ENCODE measurements around the gene SKOR2. TPM values are rescaled to one million over a fixed set of nuclear protein-coding genes. Genes with fewer than 3 reads are reported as not detected.

Gene SKOR2
- total and polyA plus RNA-seq, 2 of the 13 experiments (the other 11 are each of a cell fraction or from before 2014, with no cell fraction given), result not detected

DNA sequence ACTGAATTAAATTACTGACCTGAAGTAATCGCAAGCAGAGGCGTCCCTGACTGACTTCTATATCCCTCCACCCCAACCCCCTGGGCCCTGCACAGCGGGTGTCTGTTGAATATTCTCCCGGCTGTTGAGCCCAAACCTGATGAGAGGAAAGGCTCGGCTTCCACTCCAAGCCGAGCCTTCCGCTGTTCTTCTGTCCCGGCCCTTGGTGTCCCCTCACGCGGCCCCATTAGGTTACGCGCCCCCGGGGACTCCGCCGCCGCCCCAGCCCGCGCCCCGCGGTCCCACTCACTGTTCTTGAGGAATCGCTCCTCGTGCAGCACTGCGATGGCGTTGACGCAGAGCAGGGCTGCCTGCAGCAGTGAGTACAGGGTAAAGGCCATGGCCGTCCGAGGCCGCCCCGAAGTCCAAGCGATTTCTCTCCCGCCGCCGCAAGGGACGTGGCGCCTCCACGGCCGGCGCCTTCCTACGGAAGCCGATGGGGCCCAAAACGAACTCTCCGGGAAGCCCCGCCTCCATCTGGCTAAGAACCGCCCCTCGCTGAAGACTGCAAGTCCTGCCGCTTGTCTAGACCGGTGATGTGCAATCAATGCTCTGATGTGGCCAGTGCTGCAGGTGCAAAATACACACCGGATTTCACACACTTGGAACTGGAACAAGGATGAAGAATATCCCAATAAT lies 75.4 kb downstream of the SKOR2 start, which contains the start of gene IER3IP1:
Gene IER3IP1 (minus strand): TSS at position 467 of the 678 bp plus-strand sequence. CDS start 87 bp downstream, at position 380.
- Histone ChIP-seq H3K36me3 (replicated peaks in 1 of 2; ENCODE audit: control insufficient read depth in 1 of 2, insufficient read depth in 2 of 2, low read length in 2 of 2) (peaks cover 1 to 9% of the 10 kb centered on the region in 2 experiments; a peak in 1 of 5 replicates), H3K9ac (ENCODE audit: insufficient read depth, low read depth, low read length) (peak within 1 kb of the TSS; percentile 96), H3K27ac (ENCODE audit: extremely low read length, insufficient read depth, low read length) (peak within 1 kb of the TSS; percentile 93), H3K4me2 (ENCODE audit: low read depth, low read length) (peak within 1 kb of the TSS; percentile 77), H4K20me1 (ENCODE audit: insufficient read depth, low read length) (peaks cover 9% of the 10 kb centered on the region), H2AFZ (ENCODE audit: low read length) (no peak within 1 kb of the TSS), H3K79me2 (ENCODE audit: insufficient read depth, low read length) (peaks cover 47% of the 10 kb centered on the region), H3K9me3 (ENCODE audit: low read length) (no peaks in the 10 kb centered on the region), H3K4me3 (replicated peaks in 1 of 3; ENCODE audit: insufficient read depth in 1 of 3, low read depth in 2 of 3, low read length in 3 of 3) (peak within 1 kb of the TSS; percentile 85 to 97 (median 88)), H3K4me1 (ENCODE audit: insufficient read depth, low read length) (peaks cover 30% of the 10 kb centered on the region), H3K27me3 (ENCODE audit: control insufficient read depth in 1 of 2, insufficient read depth in 2 of 2, low read length in 2 of 2) (peaks cover 0 to 2% of the 10 kb centered on the region in 2 experiments; a peak in 1 of 5 replicates)
- CTCF ChIA-PET (ENCODE audit: low intra/inter-chr PET ratio, low total read pairs), result no interaction called here
- WGBS (ENCODE audit: low lambda C conversion rate), result 2% methylated on average over 23 of the region's 48 CpGs
- in situ Hi-C loops (cut with HindIII; ENCODE audit: extremely low pct_ligation_motif_present, low pct_unique_long_range_greater_than_20kb) (no loop called here), intact Hi-C loops (cut with micrococcal nuclease; ENCODE audit: unreplicated experiment) (loop anchor here (1.0 kb wide), 1 partner anchor 26 kb away; the partner anchor contains the start of gene HDHD2)
- POLR2A ChIA-PET, result no interaction called here
- FAIRE-seq (peak; percentile 36), ATAC-seq (peak; percentile 97), DNase-seq (ENCODE audit: low spot score) (peak; percentile 83)
- BruUV-seq (replicated peaks), result no TSS peak
- TF ChIP-seq RAD21 (CRISPR knock-in tag; IDR thresholded peaks at IDR 0.05) (0 out of 2 replicates have a peak, but pooled peaks have one; percentile 19), TBX3 (IDR thresholded peaks at IDR 0.05; ENCODE audit: borderline replicate concordance) (no peak), SOX13 (IDR thresholded peaks at IDR 0.05) (no peak), SOX13 (CRISPR knock-in tag; conservative IDR thresholded peaks at IDR 0.05 in 1 of 2, IDR thresholded peaks at IDR 0.05 in 1 of 2) (0 out of 4 replicates have a peak, but pooled peaks of 1 of the 2 experiments have one; percentile 14), ZNF567 (CRISPR knock-in tag; IDR thresholded peaks at IDR 0.05; ENCODE audit: borderline replicate concordance) (no peak), PITX1 (CRISPR knock-in tag; IDR thresholded peaks at IDR 0.05) (peak; percentile 66; the same call in 1 of the 2 replicates), HNRNPH1 (optimal IDR thresholded peaks at IDR 0.05; ENCODE audit: low read depth, low read length) (no peak), NCOA5 (CRISPR knock-in tag; IDR thresholded peaks at IDR 0.05) (no peak), NFE2 (CRISPR knock-in tag; IDR thresholded peaks at IDR 0.05) (no peak), JARID2 (CRISPR knock-in tag; IDR thresholded peaks at IDR 0.05; ENCODE audit: insufficient replicate concordance) (peak; percentile 68), TBX2 (CRISPR knock-in tag; IDR thresholded peaks at IDR 0.05; ENCODE audit: borderline replicate concordance) (peak; percentile 35; the same call in 1 of the 2 replicates), ZNF790 (CRISPR knock-in tag; IDR thresholded peaks at IDR 0.05; ENCODE audit: borderline replicate concordance) (no peak; the same call in 1 of the 2 replicates), NPAS2 (CRISPR knock-in tag; IDR thresholded peaks at IDR 0.05; ENCODE audit: borderline replicate concordance) (no peak), ZNF878 (CRISPR knock-in tag; IDR thresholded peaks at IDR 0.05) (no peak), ZFP62 (CRISPR knock-in tag; IDR thresholded peaks at IDR 0.05) (no peak), ZNF572 (CRISPR knock-in tag; IDR thresholded peaks at IDR 0.05) (no peak; the same call in 1 of the 2 replicates)
- TF ChIP-seq, protein P1, sequence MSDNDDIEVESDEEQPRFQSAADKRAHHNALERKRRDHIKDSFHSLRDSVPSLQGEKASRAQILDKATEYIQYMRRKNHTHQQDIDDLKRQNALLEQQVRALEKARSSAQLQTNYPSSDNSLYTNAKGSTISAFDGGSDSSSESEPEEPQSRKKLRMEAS (IDR thresholded peaks at IDR 0.05), result peak; percentile 82
- TF ChIP-seq, protein P2, sequence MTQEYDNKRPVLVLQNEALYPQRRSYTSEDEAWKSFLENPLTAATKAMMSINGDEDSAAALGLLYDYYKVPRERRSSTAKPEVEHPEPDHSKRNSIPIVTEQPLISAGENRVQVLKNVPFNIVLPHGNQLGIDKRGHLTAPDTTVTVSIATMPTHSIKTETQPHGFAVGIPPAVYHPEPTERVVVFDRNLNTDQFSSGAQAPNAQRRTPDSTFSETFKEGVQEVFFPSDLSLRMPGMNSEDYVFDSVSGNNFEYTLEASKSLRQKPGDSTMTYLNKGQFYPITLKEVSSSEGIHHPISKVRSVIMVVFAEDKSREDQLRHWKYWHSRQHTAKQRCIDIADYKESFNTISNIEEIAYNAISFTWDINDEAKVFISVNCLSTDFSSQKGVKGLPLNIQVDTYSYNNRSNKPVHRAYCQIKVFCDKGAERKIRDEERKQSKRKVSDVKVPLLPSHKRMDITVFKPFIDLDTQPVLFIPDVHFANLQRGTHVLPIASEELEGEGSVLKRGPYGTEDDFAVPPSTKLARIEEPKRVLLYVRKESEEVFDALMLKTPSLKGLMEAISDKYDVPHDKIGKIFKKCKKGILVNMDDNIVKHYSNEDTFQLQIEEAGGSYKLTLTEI (CRISPR knock-in tag; conservative IDR thresholded peaks at IDR 0.05), result no peak
- TF ChIP-seq, protein P3, sequence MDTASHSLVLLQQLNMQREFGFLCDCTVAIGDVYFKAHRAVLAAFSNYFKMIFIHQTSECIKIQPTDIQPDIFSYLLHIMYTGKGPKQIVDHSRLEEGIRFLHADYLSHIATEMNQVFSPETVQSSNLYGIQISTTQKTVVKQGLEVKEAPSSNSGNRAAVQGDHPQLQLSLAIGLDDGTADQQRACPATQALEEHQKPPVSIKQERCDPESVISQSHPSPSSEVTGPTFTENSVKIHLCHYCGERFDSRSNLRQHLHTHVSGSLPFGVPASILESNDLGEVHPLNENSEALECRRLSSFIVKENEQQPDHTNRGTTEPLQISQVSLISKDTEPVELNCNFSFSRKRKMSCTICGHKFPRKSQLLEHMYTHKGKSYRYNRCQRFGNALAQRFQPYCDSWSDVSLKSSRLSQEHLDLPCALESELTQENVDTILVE (CRISPR knock-in tag; IDR thresholded peaks at IDR 0.05), result peak; percentile 45; the same call in 1 of the 2 replicates
- TF ChIP-seq, protein P4, sequence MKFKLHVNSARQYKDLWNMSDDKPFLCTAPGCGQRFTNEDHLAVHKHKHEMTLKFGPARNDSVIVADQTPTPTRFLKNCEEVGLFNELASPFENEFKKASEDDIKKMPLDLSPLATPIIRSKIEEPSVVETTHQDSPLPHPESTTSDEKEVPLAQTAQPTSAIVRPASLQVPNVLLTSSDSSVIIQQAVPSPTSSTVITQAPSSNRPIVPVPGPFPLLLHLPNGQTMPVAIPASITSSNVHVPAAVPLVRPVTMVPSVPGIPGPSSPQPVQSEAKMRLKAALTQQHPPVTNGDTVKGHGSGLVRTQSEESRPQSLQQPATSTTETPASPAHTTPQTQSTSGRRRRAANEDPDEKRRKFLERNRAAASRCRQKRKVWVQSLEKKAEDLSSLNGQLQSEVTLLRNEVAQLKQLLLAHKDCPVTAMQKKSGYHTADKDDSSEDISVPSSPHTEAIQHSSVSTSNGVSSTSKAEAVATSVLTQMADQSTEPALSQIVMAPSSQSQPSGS (CRISPR knock-in tag; IDR thresholded peaks at IDR 0.05), result no peak

Measured in HepG2 (cell line).